Measurements from ENCODE around the gene CLTC.

The CLTC gene

DNA sequence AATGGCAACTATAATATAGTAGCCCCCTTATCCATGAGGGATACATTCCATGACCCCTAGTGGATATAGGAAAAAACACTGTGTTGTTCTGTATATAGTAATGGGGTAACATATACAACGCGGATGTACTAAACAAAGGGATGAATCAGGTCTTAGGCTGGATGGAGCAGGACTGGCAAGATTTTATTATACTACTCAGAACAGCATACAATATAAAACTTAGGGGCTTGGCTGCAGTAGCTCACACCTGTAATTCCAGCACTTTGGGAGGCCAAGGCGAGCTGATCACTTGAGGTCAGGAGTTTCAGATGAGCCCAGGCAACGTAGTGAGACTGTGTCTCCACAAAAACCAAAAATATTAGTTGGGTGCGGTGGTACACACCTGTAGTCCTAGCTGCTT lies 114.5 kb downstream of the CLTC start:
- H3K4me3 ChIP-seq (ENCODE audit: low read depth, low read length) = no peak overlapping the region

DNA sequence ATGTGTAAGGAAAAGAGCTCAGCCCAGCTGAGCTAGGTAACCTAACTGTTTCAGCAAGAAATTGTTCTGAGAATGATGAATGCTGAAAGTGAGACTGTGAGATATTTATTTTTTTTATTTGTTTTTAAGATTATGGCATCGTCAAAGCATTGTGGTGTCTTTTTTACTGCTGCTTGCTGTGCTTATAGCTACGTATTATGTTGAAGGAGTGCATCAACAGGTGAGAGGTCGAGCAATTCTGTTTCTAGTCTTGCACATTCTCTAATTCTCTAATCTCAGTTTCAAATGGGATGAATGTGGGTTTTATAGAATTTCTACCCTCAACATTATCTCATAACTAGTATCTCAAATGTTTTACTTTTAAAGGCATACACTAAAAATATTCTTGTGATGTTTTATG lies 117.6 kb downstream of the CLTC start:
- H3K4me3 ChIP-seq (ENCODE audit: low read depth, low read length) = no peak overlapping the region
- TF ChIP-seq, protein P1, sequence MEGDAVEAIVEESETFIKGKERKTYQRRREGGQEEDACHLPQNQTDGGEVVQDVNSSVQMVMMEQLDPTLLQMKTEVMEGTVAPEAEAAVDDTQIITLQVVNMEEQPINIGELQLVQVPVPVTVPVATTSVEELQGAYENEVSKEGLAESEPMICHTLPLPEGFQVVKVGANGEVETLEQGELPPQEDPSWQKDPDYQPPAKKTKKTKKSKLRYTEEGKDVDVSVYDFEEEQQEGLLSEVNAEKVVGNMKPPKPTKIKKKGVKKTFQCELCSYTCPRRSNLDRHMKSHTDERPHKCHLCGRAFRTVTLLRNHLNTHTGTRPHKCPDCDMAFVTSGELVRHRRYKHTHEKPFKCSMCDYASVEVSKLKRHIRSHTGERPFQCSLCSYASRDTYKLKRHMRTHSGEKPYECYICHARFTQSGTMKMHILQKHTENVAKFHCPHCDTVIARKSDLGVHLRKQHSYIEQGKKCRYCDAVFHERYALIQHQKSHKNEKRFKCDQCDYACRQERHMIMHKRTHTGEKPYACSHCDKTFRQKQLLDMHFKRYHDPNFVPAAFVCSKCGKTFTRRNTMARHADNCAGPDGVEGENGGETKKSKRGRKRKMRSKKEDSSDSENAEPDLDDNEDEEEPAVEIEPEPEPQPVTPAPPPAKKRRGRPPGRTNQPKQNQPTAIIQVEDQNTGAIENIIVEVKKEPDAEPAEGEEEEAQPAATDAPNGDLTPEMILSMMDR (IDR thresholded peaks at IDR 0.05; ENCODE audit: borderline replicate concordance, insufficient read depth, low read depth, low read length) = no peak

More for the DNA sequence above, 114.5 kb downstream of the CLTC start:
- TF ChIP-seq, protein P1 (IDR thresholded peaks at IDR 0.05; ENCODE audit: borderline replicate concordance, insufficient read depth, low read depth, low read length) = no peak

DNA sequence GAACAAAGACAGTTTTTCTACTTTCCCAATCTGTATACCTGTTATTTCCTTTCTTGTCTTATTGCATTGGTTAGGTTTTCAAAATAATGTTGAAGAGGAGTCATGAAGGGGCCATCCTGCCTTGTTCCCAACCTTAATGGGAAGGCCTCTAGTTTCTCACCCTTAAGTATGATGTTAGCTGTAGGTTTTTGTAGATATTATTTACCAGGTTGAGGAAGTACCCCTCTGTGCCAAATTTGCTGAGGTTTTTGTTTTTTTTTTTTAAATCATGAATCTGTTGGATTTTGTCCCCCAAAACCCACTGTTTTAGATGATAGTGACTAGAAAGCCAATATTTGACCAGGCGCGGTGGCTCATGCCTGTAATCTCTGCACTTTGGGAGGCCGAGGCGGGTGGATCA lies 124.1 kb downstream of the CLTC start:
- H3K4me3 ChIP-seq (ENCODE audit: low read depth, low read length) = no peak overlapping the region
- TF ChIP-seq, protein P1 (IDR thresholded peaks at IDR 0.05; ENCODE audit: borderline replicate concordance, insufficient read depth, low read depth, low read length) = no peak

DNA sequence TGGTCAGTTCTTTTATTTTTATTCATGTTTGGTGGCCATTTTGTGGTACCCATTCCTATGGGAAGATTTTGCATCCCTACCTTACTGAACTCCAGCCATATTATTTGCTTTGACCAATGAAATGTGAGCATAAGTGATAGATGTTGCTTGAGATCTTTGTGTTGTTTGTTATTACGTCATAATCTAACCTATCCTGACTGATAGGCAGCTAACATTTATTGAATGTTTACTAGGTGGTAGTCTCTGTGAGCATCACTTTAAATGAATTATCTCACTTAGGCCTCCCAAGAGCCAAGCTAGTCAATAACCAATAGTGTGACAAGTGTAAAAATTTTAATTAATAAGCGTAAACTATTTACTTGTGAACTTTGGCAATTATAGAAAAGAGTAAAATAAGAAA lies 125.3 kb downstream of the CLTC start:
- TF ChIP-seq, protein P1 (IDR thresholded peaks at IDR 0.05; ENCODE audit: borderline replicate concordance, insufficient read depth, low read depth, low read length) = no peak
- H3K4me3 ChIP-seq (ENCODE audit: low read depth, low read length) = no peak overlapping the region
